Erythroblast (primary cell): ENCODE data around the gene NHLRC3.

ENCODE experiments used
- GATA1 ChIP-seq: IDR thresholded peaks from 2 replicates; pipeline ENCODE4 v1.6.1; 2011; ENCODE audit warnings: low read depth, mild to moderate bottlenecking, control low read depth, low read length, moderate library complexity
- POLR2A ChIP-seq: IDR thresholded peaks from 2 replicates; pipeline ENCODE4 v1.6.1; 2011; ENCODE audit warnings: mild to moderate bottlenecking, low read length

- TF ChIP-seq POLR2A (no peak), GATA1 (no peak)
Measured at GRCh38 chr13:38998739-38999138, 39.5 kb upstream of the NHLRC3 start.
